Endothelial cell of umbilical vein (primary cell): ENCODE data around the gene DYNC1LI2. TPM values are rescaled to one million over a fixed set of nuclear protein-coding genes. Genes with fewer than 3 reads are reported as not detected.

ENCODE experiments used
- BruUV-seq: library from RNA; stranded (reverse); fragments of 400-500 nt; replicated peaks from 2 replicates; lab custom pipeline; 2021; lab: Mats Ljungman, UMichigan
- CTCF ChIA-PET: fragments of 300-600, 350-600 bp; sonication (Branson Sonifier 250); formaldehyde crosslinking; loops from one replicate; lab custom pipeline; 2021; ENCODE audit warnings: antibody characterized with exemption, inconsistent platforms; lab: Charles Lee
- POLR2A ChIA-PET: fragments of 300-600, 350-600 bp; sonication (Branson Sonifier 250); formaldehyde crosslinking; loops from one replicate; lab custom pipeline; 2021; ENCODE audit warnings: antibody characterized with exemption, inconsistent platforms; lab: Charles Lee
- DNase-seq: peaks from one replicate; pipeline ENCODE4 v3.0.0-alpha.2; 2011; ENCODE audit warnings: low read depth, low spot score
- FAIRE-seq: peaks from 2 replicates; lab custom pipeline; 2011; peaks lifted over from hg19 to GRCh38; lab: Jason Lieb, UNC
- H2AFZ ChIP-seq: 2 replicates; pipeline ENCODE4 v1.6.0; 2012; ENCODE audit warnings: low read depth, low read length, control low read depth, inconsistent platforms
- H3K27ac ChIP-seq: 2 replicates; pipeline ENCODE4 v1.5.1; 2011; ENCODE audit warnings: low read depth, mild to moderate bottlenecking, control low read depth, low read length, moderate library complexity; ENCODE audit not compliant: insufficient read depth
- H3K27me3 ChIP-seq, 2 experiments: 2 replicates each; pipeline versions ENCODE4 v1.6.0 to v1.6.1; 2011; ENCODE audit warnings: low read length in 2 of 2, mixed read lengths in 1 of 2; ENCODE audit not compliant: control insufficient read depth in 2 of 2, insufficient read depth in 2 of 2
- H3K36me3 ChIP-seq, 2 experiments: 2 replicates in 1 of 2; 3 replicates in 1 of 2; pipeline ENCODE4 v1.5.1; 2011; ENCODE audit warnings: low read length in 2 of 2, mild to moderate bottlenecking in 1 of 2, moderate library complexity in 1 of 2; ENCODE audit not compliant: control insufficient read depth in 2 of 2, insufficient read depth in 2 of 2; ENCODE audit errors: extremely low read depth in 1 of 2
- H3K4me1 ChIP-seq: 3 replicates; pipeline ENCODE4 v1.5.1; 2011; ENCODE audit warnings: mild to moderate bottlenecking, low read length; ENCODE audit not compliant: control insufficient read depth, insufficient read depth; ENCODE audit errors: extremely low read depth
- H3K4me2 ChIP-seq: 2 replicates; pipeline ENCODE4 v1.6.1; 2011; ENCODE audit warnings: low read length, control low read depth, mixed read lengths; ENCODE audit not compliant: insufficient read depth
- H3K4me3 ChIP-seq, 3 experiments: fragments of 200-600 bp in 1 of 3; sonication (generic), shearing (Covaris generic) in 1 of 3; replicated peaks in 1 of 3; 2 replicates each; pipeline ENCODE4 v1.5.1; 2011 to 2016; ENCODE audit warnings: control low read depth in 3 of 3, low read length in 3 of 3, mild to moderate bottlenecking in 2 of 3, inconsistent platforms in 1 of 3, low read depth in 1 of 3, moderate library complexity in 1 of 3; ENCODE audit not compliant: insufficient read depth in 1 of 3
- H3K79me2 ChIP-seq: 2 replicates; pipeline ENCODE4 v1.6.0; 2012; ENCODE audit warnings: low read length, inconsistent platforms; ENCODE audit not compliant: control insufficient read depth, insufficient read depth
- H3K9ac ChIP-seq: replicated peaks from 2 replicates; pipeline ENCODE3; 2011; ENCODE audit warnings: low read length, control low read depth; ENCODE audit not compliant: insufficient read depth; ENCODE audit errors: extremely low read depth
- H3K9me1 ChIP-seq: replicated peaks from 3 replicates; pipeline ENCODE4 v1.6.0; 2011; ENCODE audit warnings: mild to moderate bottlenecking, low read length; ENCODE audit not compliant: control insufficient read depth, insufficient read depth; ENCODE audit errors: extremely low read depth
- H3K9me3 ChIP-seq: replicated peaks from 2 replicates; pipeline ENCODE4 v1.5.1; 2012; ENCODE audit warnings: low read length, inconsistent platforms; ENCODE audit not compliant: control insufficient read depth, insufficient read depth
- H4K20me1 ChIP-seq: replicated peaks from 2 replicates; pipeline ENCODE3; 2011; ENCODE audit warnings: mild to moderate bottlenecking, low read length; ENCODE audit not compliant: control insufficient read depth, insufficient read depth; ENCODE audit errors: extremely low read depth
- EZH2 ChIP-seq: IDR thresholded peaks from 2 replicates; pipeline ENCODE4 v1.6.1; 2012; ENCODE audit warnings: borderline replicate concordance, low read depth, mild to moderate bottlenecking, moderate library complexity, low read length, inconsistent platforms; ENCODE audit not compliant: severe bottlenecking
- FOS ChIP-seq: IDR thresholded peaks from 2 replicates; pipeline ENCODE4 v1.6.1; 2011; ENCODE audit warnings: mild to moderate bottlenecking, low read length, moderate library complexity, borderline replicate concordance; ENCODE audit not compliant: insufficient read depth
- GATA2 ChIP-seq: IDR thresholded peaks from 2 replicates; pipeline ENCODE4 v1.7.0; 2011; ENCODE audit warnings: low read depth, mild to moderate bottlenecking, moderate library complexity, mixed read lengths, low read length; ENCODE audit not compliant: insufficient read length, insufficient read depth
- JUN ChIP-seq: IDR thresholded peaks from 2 replicates; pipeline ENCODE4 v1.6.1; 2011; ENCODE audit warnings: borderline replicate concordance, low read depth; ENCODE audit not compliant: insufficient read length, insufficient read depth
- MAX ChIP-seq: IDR thresholded peaks from 2 replicates; pipeline ENCODE4 v1.6.1; 2011; ENCODE audit not compliant: insufficient read depth, insufficient read length
- MYC ChIP-seq: IDR thresholded peaks from one replicate; pipeline ENCODE4 v1.6.1; 2011; ENCODE audit warnings: mild to moderate bottlenecking, low read depth, low read length
- POLR2A ChIP-seq: IDR thresholded peaks from 2 replicates; pipeline ENCODE4 v1.6.1; 2012; ENCODE audit warnings: low read depth, mild to moderate bottlenecking, control low read depth, low read length
- POLR2AphosphoS5 ChIP-seq: IDR thresholded peaks from 2 replicates; pipeline ENCODE4 v1.6.1; 2012; ENCODE audit warnings: low read depth, mild to moderate bottlenecking, control low read depth, low read length, moderate library complexity; ENCODE audit not compliant: insufficient read depth
- dilution Hi-C: fragments of 300-500 bp; cut with MboI; formaldehyde crosslinking; loops from one replicate; pipeline ENCODE4 v1.15.0; 2019; ENCODE audit warnings: low sequenced_read_pairs; ENCODE audit not compliant: extremely low pct_ligation_motif_present
- intact Hi-C: fragments of 100-400 bp; cut with micrococcal nuclease; formaldehyde crosslinking; loops from one replicate; pipeline ENCODE4 v1.10.0; 2022
- polyA plus RNA-seq, 4 experiments: library from polyadenylated mRNA; depleted of rRNA in 3 of 4; stranded (reverse) in 3 of 4; unstranded in 1 of 4; fragments of >200 nt; gene quantifications; 2 replicates each; pipeline versions ENCODE4 v1.2.1 to v1.2.3, GENCODE V29; 2011 to 2012; ENCODE audit warnings: missing spikeins in 1 of 4
- total RNA-seq: library from RNA; stranded (reverse); gene quantifications from 2 replicates; pipeline ENCODE4 v1.2.3, GENCODE V29; 2021
- TF ChIP-seq, protein P1 (sequence below), 2 donors: IDR thresholded peaks; 1 replicate in 1 of 2; 2 replicates in 1 of 2; pipeline ENCODE4 v1.5.1; 2011; ENCODE audit warnings: low read length in 2 of 2, mild to moderate bottlenecking in 2 of 2, moderate library complexity in 2 of 2, control low read depth in 1 of 2, inconsistent platforms in 1 of 2, low read depth in 1 of 2; ENCODE audit not compliant: insufficient read depth in 1 of 2; ENCODE audit errors: extremely low read depth in 1 of 2

The DYNC1LI2 gene
- total and polyA plus RNA-seq, 2 donors (not counting 3 experiments of a cell fraction or from before 2014, with no cell fraction given), result 110 to 159 TPM

DNA sequence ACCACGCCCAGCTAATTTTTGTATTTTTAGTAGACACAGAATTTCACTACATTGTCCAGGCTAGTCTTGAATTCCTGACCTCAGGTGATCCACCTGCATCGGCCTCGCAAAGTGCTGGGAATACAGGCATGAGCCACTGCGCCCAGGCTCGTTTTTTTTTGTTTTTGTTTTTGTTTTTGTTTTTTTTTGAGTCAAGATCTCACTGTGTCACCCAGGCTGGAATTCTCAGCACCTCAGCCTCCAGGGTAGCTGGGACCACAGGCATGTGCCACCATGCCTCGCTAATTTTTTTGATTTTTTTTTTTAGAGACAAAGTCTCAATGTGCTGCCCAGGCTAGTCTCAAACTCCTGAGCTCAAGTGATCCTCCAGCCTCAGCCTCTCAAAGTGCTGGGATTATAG, 37.3 kb downstream of the DYNC1LI2 start:
- FAIRE-seq, result no peak
- no peak for DNase-seq
- CTCF ChIA-PET, result interaction anchor here (1.4 kb wide), 2 partner anchors 63 to 106 kb away, joined by 7 read pairs; no protein-coding TSS in a partner anchor

More for the DNA sequence above, 37.3 kb downstream of the DYNC1LI2 start:
- intact Hi-C loops (no loop called here), dilution Hi-C loops (no loop called here)
- no peaks in the 10 kb centered on the region for H3K27me3 ChIP-seq
- TF ChIP-seq MYC, result no peak
- TF ChIP-seq FOS, result no peak
- no peak for TF ChIP-seq EZH2
- no peak for TF ChIP-seq JUN
- TF ChIP-seq MAX, result no peak
- no peak for TF ChIP-seq POLR2AphosphoS5
- TF ChIP-seq, protein P1, sequence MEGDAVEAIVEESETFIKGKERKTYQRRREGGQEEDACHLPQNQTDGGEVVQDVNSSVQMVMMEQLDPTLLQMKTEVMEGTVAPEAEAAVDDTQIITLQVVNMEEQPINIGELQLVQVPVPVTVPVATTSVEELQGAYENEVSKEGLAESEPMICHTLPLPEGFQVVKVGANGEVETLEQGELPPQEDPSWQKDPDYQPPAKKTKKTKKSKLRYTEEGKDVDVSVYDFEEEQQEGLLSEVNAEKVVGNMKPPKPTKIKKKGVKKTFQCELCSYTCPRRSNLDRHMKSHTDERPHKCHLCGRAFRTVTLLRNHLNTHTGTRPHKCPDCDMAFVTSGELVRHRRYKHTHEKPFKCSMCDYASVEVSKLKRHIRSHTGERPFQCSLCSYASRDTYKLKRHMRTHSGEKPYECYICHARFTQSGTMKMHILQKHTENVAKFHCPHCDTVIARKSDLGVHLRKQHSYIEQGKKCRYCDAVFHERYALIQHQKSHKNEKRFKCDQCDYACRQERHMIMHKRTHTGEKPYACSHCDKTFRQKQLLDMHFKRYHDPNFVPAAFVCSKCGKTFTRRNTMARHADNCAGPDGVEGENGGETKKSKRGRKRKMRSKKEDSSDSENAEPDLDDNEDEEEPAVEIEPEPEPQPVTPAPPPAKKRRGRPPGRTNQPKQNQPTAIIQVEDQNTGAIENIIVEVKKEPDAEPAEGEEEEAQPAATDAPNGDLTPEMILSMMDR (IDR thresholded peaks at IDR 0.05; ENCODE audit: extremely low read depth in 1 of 2, insufficient read depth in 1 of 2, low read depth in 1 of 2, low read length in 2 of 2), result no peak
- TF ChIP-seq POLR2A, result no peak
- no peak for TF ChIP-seq GATA2
- no peaks in the 10 kb centered on the region for H3K36me3 ChIP-seq
- POLR2A ChIA-PET, result no interaction called here
- H4K20me1 ChIP-seq, result no peaks in the 10 kb centered on the region
- H2AFZ ChIP-seq, result no peak overlapping the region
- no peak overlapping the region for H3K9ac ChIP-seq
- no peaks in the 10 kb centered on the region for H3K79me2 ChIP-seq
- no peaks in the 10 kb centered on the region for H3K9me1 ChIP-seq
- no peak overlapping the region for H3K27ac ChIP-seq
- H3K4me2 ChIP-seq, result no peak overlapping the region
- BruUV-seq, result no TSS peak
- no peaks in the 10 kb centered on the region for H3K9me3 ChIP-seq
- H3K4me3 ChIP-seq, result no peak overlapping the region
- H3K4me1 ChIP-seq, result no peaks in the 10 kb centered on the region
